SKM-1 (cell line): Measurements from ENCODE around the gene ZRSR2.
"Not testable (repeated sequence)": the region's sequence is repeated elsewhere in the genome, so short reads cannot be mapped to it uniquely, and the experiment has no call there.

ENCODE experiments used
- DNase-seq: peaks from one replicate; lab custom pipeline; 2025; ENCODE audit not compliant: unreplicated experiment; lab: John Stamatoyannopoulos, UW

The ZRSR2 gene

GRCh38 chrX:15789979-15790768, at the start of gene ZRSR2:
Gene ZRSR2, plus strand, starts transcription at chrX:15790484. Its CDS starts 12 bp downstream, at chrX:15790496.
- DNase-seq, result peak; percentile 36

GRCh38 chrX:15744181-15744867, 46.0 kb upstream of the ZRSR2 start:
- DNase-seq, result no peak

- no peak for DNase-seq
Measured at GRCh38 chrX:15745179-15745578, 45.1 kb upstream of the ZRSR2 start.

- DNase-seq, result not testable (repeated sequence)
Measured at GRCh38 chrX:15746651-15747050, 43.6 kb upstream of the ZRSR2 start.

GRCh38 chrX:15747626-15748173, 42.6 kb upstream of the ZRSR2 start:
- DNase-seq, result no peak

- no peak for DNase-seq
Measured at GRCh38 chrX:15748841-15749240, 41.4 kb upstream of the ZRSR2 start.

- DNase-seq, result no peak
Measured at GRCh38 chrX:15749642-15750610, 40.4 kb upstream of the ZRSR2 start.

- DNase-seq, result no peak
Measured at GRCh38 chrX:15750611-15751154, 39.6 kb upstream of the ZRSR2 start.

GRCh38 chrX:15751155-15751819, 39.0 kb upstream of the ZRSR2 start:
- no peak for DNase-seq

- DNase-seq, result no peak
Measured at GRCh38 chrX:15755091-15755490, 35.2 kb upstream of the ZRSR2 start.

- no peak for DNase-seq
Measured at GRCh38 chrX:15758140-15758539, 32.1 kb upstream of the ZRSR2 start.

GRCh38 chrX:15759886-15760285, 30.4 kb upstream of the ZRSR2 start:
- not testable (repeated sequence) for DNase-seq

GRCh38 chrX:15761564-15762191, 28.6 kb upstream of the ZRSR2 start:
- no peak for DNase-seq

GRCh38 chrX:15769300-15769954, 20.9 kb upstream of the ZRSR2 start:
- DNase-seq, result no peak

- DNase-seq, result no peak
Measured at GRCh38 chrX:15781961-15782699, 8.2 kb upstream of the ZRSR2 start.

- no peak for DNase-seq
Measured at GRCh38 chrX:15785176-15785750, 5.0 kb upstream of the ZRSR2 start.

- DNase-seq, result peak; percentile 6
Measured at GRCh38 chrX:15786915-15787314, 3.4 kb upstream of the ZRSR2 start.

GRCh38 chrX:15790769-15791290, 546 bp downstream of the ZRSR2 start:
- DNase-seq, result peak; percentile 4
